Measurements from ENCODE around the gene COPE.

COPE gene

DNA sequence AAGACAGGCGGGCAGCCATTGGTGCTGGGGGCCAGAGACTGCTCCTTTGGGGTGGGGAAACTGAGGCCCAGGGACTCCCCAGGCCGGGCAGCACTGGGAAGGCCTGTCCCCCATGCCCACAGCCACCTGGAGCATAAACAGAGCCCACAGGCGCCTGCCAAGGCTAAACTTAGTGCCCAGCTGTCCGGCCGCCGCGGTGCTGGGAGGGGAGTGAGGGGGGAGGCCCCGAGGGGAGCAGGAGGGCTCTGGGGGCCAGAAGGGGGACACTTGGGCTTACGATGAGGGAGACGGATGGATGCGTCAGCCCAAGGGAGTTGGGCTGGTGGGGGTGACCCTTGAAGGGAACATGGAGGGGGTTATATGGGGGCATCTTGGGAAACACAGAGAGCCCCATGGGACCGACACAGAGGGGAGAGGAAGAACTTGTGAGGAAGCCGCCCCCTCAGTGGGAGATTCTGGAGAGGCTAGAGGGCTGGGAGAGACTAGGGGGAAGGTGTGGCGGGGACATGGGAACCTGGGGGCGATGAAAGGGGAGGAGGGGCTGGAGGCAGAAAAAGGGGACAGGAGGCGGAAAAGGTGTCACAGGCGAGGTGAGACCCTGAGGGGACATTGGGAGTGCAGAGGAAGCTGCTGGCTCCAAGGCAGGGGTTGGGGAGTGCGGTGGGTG is 25.5 kb downstream of the COPE start:
- no peak for DNase-seq

- no peak for DNase-seq
Observed at GRCh38 chr19:18889949-18890745, 29.0 kb downstream of the COPE start.

- no peak for DNase-seq
Observed at GRCh38 chr19:18886972-18887371, 32.2 kb downstream of the COPE start.

DNA sequence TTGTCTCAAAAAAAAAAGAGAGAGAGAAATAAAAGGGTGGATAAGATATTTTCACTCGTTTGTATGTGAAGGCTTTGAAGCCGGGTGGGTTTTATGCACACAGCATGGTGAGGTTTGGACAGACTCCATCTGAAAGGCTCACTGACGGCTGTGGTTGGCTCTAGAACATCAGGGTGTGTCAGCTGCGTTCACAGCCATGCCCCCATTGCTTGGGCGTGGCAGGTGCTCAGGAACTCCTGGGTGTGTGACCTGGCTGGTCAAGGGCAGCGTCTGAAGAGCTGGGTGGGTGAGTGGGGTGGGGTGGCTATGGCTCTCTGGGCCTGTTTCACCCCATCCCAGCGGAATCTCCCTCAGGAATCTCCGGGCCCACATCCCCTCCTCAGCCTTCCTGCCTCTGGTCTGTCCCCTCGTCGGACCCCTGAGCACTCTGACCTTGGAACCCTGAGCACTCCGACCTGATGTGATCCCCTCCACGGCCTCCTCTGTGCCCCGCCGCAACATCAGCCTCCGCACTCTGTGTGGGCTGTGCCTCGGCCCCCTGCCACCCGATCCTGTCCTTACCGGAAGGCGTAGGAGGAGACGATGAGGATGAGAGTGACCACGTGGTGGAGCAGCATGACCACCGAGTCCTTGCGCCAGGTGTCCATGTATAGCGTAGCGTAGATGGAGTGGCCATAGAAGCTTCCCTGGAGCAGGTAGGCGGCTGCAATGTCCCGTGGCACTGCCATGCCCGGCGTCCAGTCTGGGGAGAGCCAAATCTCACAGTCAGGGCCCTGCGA is 35.5 kb downstream of the COPE start:
- no peak for DNase-seq

DNA sequence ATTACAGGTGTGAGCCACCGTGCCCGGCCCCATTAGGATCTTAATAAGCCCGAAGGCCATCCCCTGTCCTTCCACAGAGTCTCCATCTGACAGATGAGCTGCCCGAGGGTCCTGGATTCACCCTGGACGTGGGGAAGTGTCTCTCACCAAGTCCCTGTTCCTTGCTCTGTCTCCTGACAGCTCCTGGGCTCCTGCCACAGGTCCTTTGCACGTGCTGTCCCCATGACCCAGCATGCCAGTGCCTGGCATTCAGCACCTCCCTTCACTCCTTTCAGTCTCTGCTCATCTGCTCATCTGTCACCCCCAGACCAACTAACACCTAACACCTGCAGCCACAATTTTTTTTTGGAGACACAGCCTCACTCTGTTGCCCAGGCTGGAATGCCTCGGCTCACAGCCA is 37.7 kb downstream of the COPE start:
- no peak for DNase-seq

DNA sequence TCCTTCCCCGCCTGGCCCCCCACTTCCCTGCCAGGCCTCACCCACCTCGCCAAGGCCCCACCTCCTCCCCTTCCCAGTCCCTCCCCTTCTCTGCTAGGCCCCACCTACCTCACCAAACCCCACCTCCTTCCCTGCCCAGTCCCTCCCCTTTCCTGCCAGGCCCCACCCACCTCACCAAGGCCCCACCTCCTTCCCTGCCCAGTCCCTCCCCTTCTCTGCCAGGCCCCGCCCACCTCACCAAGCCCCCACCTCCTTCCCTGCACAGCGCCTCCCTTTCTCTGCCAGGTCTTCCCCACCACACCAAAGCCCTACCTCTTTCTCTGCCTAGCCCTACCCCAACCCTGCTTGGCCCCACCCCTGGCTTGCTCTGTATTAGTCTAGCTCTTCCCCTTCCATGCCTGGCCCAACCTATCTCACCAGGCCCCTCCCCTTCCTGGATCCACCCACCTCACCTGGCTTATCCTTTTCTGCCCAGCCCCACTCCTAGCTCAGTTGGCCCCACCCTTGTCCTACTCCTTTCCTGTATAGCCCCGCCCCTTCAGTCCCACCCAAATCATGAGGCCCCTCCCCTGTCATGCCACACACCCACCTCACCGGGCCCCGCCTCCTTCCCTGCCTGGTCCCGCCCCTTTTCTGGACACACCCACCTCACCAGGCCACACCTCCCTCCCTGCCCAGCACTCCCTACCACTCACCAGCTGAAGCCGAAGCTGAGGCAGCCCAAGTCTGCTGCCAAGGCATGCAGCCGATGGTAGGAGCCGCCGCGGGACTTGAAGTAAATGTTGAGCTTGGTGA is 39.4 kb downstream of the COPE start:
- peak; percentile 72 for DNase-seq

DNA sequence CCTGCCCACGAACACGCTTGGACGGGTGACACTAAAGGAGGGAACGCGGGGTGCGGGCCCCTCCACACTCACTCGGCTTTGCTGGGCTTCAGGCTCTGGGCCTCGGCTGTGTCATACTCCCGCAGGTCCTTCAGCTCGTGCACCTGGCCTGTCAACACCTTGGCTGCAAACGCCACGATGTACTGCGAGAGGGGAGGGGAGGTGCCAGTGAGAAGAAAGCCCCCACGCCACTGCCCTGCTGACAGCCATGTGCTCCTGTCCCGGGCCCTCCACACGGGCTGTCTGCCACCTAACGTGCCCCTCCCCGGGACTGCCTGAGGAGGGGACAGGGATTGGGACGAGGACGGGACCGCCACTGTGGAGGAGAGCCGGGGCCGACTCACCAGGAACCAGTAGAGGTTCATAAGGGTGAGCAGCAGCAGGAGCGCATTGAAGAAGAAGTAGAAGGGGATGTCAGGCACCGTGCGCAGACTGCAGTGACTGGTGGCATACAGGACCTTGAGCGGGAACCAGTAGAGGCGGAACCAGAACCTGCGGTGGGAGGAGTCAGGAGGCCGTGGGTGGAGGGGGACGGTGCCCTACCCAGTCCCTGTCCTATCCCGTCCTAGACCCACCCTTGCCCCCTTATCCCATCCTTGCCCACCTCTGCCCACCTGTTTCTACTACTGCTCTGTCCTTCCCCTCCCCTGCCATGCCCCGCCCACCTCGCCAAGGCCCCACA is 40.2 kb downstream of the COPE start:
- no peak for DNase-seq

- DNase-seq: no peak
Observed at GRCh38 chr19:18878058-18878797, 41.0 kb downstream of the COPE start.

DNA sequence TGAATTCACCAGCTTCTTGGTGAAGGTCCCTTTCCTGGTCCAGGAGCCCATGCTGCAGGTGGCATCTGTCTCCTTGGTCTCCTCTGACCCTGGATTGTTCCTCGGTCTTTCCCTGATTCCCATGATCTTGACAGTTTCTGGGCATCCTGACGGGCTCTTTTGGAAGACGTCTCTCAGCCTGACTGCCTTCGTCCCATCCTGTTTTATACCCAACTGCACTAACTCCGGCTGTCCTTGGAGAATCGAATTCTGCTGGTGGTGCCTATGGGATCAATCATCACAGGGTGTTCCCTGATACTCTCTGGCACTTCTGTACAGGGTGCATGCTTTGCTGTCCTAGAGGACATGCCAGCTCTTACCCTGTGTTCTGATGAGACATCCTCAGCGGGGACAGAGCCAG is 42.3 kb downstream of the COPE start:
- no peak for DNase-seq

- DNase-seq: no peak
Observed at GRCh38 chr19:18875726-18876125, 43.5 kb downstream of the COPE start.

GRCh38 chr19:18871543-18871942 is 47.6 kb downstream of the COPE start:
- DNase-seq: no peak

DNA sequence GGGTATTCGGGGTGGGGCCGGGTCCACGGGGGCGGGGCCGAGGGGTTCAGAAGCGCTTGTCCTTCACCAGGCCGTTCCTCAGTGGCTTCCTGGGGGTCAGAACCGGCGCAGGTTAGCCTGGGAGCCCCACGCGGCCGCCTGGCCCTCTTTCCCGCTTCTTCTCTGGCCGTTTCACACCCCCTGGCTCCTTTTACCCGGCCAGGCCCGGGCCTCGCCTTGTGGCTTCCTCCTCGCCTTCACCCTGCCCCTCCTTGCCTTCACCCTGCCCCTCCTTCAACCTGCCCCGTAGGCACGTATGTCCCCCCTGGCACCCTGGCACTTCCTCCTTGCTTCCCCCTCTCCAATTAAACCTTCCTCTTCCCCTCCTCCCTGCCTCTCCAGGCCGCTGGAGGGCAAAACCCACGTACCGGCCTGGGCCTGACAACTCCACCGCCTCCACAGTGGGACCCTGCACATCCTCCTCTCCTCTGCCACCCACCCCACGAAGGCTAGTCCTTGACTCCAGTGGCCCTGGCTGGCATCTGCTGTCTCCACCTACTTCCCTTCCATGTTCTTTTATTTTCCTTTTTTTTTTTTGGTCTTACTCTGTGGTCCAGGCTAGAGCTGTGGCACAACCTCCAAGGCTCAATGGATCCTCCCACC is 48.5 kb downstream of the COPE start:
- DNase-seq: no peak

- DNase-seq: no peak
Observed at GRCh38 chr19:18869781-18870530, 49.2 kb downstream of the COPE start.

- no peak for DNase-seq
Observed at GRCh38 chr19:18869023-18869618, 50.1 kb downstream of the COPE start.

GRCh38 chr19:18868380-18869022 is 50.7 kb downstream of the COPE start:
- no peak for DNase-seq

- no peak for DNase-seq
Observed at GRCh38 chr19:18867751-18868150, 51.4 kb downstream of the COPE start.

DNA sequence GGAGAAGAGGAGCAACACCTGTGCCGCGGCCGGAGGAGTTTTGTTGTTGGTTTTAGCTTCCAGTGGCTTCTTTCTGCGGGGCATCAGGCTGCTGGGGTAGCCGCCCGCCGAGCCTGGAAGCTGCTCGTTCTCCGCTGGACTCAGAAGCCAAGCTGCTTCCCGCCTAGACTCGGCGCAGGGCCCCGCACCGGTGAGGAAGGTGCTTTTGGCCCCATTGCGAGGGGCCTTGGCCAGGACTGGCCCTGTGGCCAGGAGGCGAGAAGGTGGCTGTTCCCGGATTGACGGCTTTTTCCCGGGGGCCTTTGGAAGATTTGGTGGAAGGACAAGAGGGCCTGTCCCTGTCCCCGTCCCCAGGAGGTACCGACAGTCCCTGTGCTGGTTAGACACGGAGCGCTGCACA is 52.0 kb downstream of the COPE start:
- DNase-seq: no peak

DNA sequence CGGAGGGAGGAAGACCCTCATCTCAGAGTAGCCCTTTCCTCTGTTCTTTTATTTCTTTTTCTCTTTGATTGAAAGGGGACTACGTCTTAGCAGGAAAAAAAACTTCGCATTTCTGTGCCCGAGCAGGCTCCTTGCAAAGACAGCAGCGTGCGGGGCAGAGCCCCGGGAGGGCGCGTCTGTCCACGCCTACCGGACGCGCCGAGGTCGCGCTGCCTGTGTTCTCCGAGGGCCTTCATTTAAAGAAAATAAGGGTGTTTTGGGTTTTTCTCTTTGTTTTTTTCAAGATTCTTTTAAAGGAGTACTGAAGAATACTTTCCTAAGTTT is 52.4 kb downstream of the COPE start:
- DNase-seq: no peak

Data from NCI-H1048 (cell line).